Measurements from ENCODE around the gene TCEAL3. TPM values are rescaled to one million over a fixed set of nuclear protein-coding genes. Genes with fewer than 3 reads are reported as not detected.

The TCEAL3 gene
- total RNA-seq, 1 donor from 2014 or later = 0.37 TPM

Other genes starting within 250 kb of the TCEAL3 start
- 3.3 and 4.5 TPM in 2 replicates for gene BEX3, start 231.4 kb upstream of the TCEAL3 start, total RNA-seq
- 0.16 and 0.21 TPM in 2 replicates for gene RAB40A, start 88.5 kb upstream of the TCEAL3 start, total RNA-seq
- 3.7 and 4.4 TPM in 2 replicates for gene TCEAL4, start 22.4 kb upstream of the TCEAL3 start, total RNA-seq
- 3.2 and 3.8 TPM in 2 replicates for gene TCEAL1, start 21.0 kb downstream of the TCEAL3 start, total RNA-seq
- 253 and 262 TPM in 2 replicates for gene MORF4L2, start 78.7 kb downstream of the TCEAL3 start, total RNA-seq
- gene TMEM31, start 102.9 kb downstream of the TCEAL3 start, total RNA-seq = not detected in 2 replicates
- not detected in 2 replicates for gene PLP1, start 168.9 kb downstream of the TCEAL3 start, total RNA-seq
- gene RAB9B, start 224.3 kb downstream of the TCEAL3 start, total RNA-seq = 0.17 and 0.35 TPM in 2 replicates

Measured in activated CD4-positive, alpha-beta T cell treated with anti-CD3 and anti-CD28 coated beads, Interleukin-2, amount 10 ng/mL, durations not matched to agents 24 days and 14 days (primary cell).